OCI-LY7 (cell line): ENCODE results near the gene TLCD2. TPM values are rescaled to one million over a fixed set of nuclear protein-coding genes. Genes with fewer than 3 reads are reported as not detected.
A peak's percentile ranks its signal among the peaks of the same experiment; 100 is the strongest.

Experiments used
- Bru-seq: library from RNA; stranded (reverse); fragments of 400-500 nt; gene quantifications from one replicate; lab custom pipeline; 2021; lab: Mats Ljungman, UMichigan
- BruChase-seq, 2 experiments: library from RNA; stranded (reverse); fragments of 400-500 nt; gene quantifications; one replicate each; lab custom pipeline; 2021; lab: Mats Ljungman, UMichigan
- BruUV-seq: library from RNA; stranded (reverse); fragments of 400-500 nt; replicated peaks from 2 replicates; lab custom pipeline; 2021; lab: Mats Ljungman, UMichigan
- CTCF ChIA-PET: fragments of 300-600 bp; sonication (Branson Sonifier 250); formaldehyde crosslinking; loops from one replicate; lab custom pipeline; 2022; ENCODE audit warnings: antibody characterized with exemption; ENCODE audit not compliant: unreplicated experiment; lab: Charles Lee
- POLR2A ChIA-PET: fragments of 300-600 bp; sonication (Branson Sonifier 250); formaldehyde crosslinking; loops from one replicate; lab custom pipeline; 2022; ENCODE audit warnings: antibody characterized with exemption; lab: Charles Lee
- DNase-seq: peaks from one replicate; pipeline ENCODE4 v3.0.0-alpha.2; 2015; ENCODE audit warnings: low spot score
- H2AFZ ChIP-seq: fragments of 200-600 bp; sonication (generic), shearing (Covaris generic); 2 replicates; pipeline ENCODE4 v1.6.1; 2014; ENCODE audit warnings: mild to moderate bottlenecking, antibody characterized with exemption, low read length, moderate library complexity
- H3K27ac ChIP-seq: fragments of 200-600 bp; sonication (generic); 2 replicates; pipeline ENCODE4 v1.5.1; 2014; ENCODE audit warnings: mixed run types, low read depth, mild to moderate bottlenecking, moderate library complexity, low read length, inconsistent platforms; ENCODE audit not compliant: poor library complexity, severe bottlenecking
- H3K36me3 ChIP-seq: fragments of 200-600 bp; sonication (generic); 2 replicates; pipeline ENCODE4 v1.6.1; 2014; ENCODE audit warnings: mild to moderate bottlenecking, antibody characterized with exemption, low read length, moderate library complexity, mixed read lengths; ENCODE audit not compliant: insufficient read depth
- H3K4me1 ChIP-seq: fragments of 200-600 bp; sonication (generic); 2 replicates; pipeline ENCODE4 v1.5.1; 2014; ENCODE audit warnings: mild to moderate bottlenecking, low read length; ENCODE audit not compliant: insufficient read depth, poor library complexity, severe bottlenecking
- H3K4me2 ChIP-seq: fragments of 200-600 bp; sonication (generic); 2 replicates; pipeline ENCODE4 v1.6.1; 2014; ENCODE audit warnings: mild to moderate bottlenecking, low read length
- H3K4me3 ChIP-seq: fragments of 200-600 bp; sonication (generic); 2 replicates; pipeline ENCODE4 v1.5.1; 2014; ENCODE audit warnings: mild to moderate bottlenecking, low read depth, low read length; ENCODE audit not compliant: poor library complexity, severe bottlenecking
- H3K79me2 ChIP-seq: fragments of 200-600 bp; sonication (generic); 2 replicates; pipeline ENCODE4 v1.6.1; 2016; ENCODE audit warnings: low read depth, mild to moderate bottlenecking, low read length, moderate library complexity, mixed read lengths; ENCODE audit not compliant: insufficient read depth
- H3K9me2 ChIP-seq: fragments of 200-600 bp; sonication (generic); 2 replicates; pipeline ENCODE4 v1.6.1; 2016; ENCODE audit warnings: mild to moderate bottlenecking, low read length, mixed read lengths; ENCODE audit not compliant: insufficient read depth
- H3K9me3 ChIP-seq: fragments of 200-600 bp; sonication (generic); 2 replicates; pipeline ENCODE4 v1.6.1; 2014; ENCODE audit warnings: mild to moderate bottlenecking, mixed run types, low read length, mixed read lengths
- H4K20me1 ChIP-seq: fragments of 200-600 bp; sonication (generic); 2 replicates; pipeline ENCODE4 v1.6.1; 2014; ENCODE audit warnings: mild to moderate bottlenecking, antibody characterized with exemption, low read length, moderate library complexity, mixed read lengths; ENCODE audit not compliant: insufficient read depth
- CTCF ChIP-seq: fragments of 200-600 bp; sonication (generic); conservative IDR thresholded peaks from 2 replicates; pipeline ENCODE4 v1.5.1; 2014; ENCODE audit warnings: mild to moderate bottlenecking, antibody characterized with exemption, low read length, moderate library complexity, mixed read lengths
- EZH2phosphoT487 ChIP-seq: fragments of 200-600 bp; sonication (generic); IDR thresholded peaks from 2 replicates; pipeline ENCODE4 v1.6.1; 2018; ENCODE audit warnings: low read depth, borderline replicate concordance, mild to moderate bottlenecking, mixed run types, antibody characterized with exemption, low read length, moderate library complexity, mixed read lengths
- intact Hi-C: fragments of 100-400 bp; cut with micrococcal nuclease; formaldehyde crosslinking; loops from one replicate; pipeline ENCODE4 v1.10.0; 2022; ENCODE audit not compliant: unreplicated experiment
- long read RNA-seq: library from polyadenylated mRNA; stranded (forward); transcript quantifications from one replicate; pipeline ENCODE4 v2.0.0, GENCODE V29; 2022
- total RNA-seq, 2 experiments: library from RNA; depleted of rRNA in 1 of 2; stranded (reverse); fragments of >200 nt in 1 of 2; shearing (Covaris generic) in 1 of 2; gene quantifications; 2 replicates each; pipeline ENCODE4 v1.2.3, GENCODE V29; 2014 to 2022

Gene TLCD2
- total RNA-seq (2014; rRNA removed; shearing (Covaris generic)) (not detected in 2 replicates), total RNA-seq (2022) (not detected in 2 replicates), Bru-seq, nascent RNA (percentile 20 among the genes with signal in this experiment), BruChase-seq, experiment 1, labeled RNA remaining after a 6-hour chase (percentile 19 among the genes with signal in this experiment), BruChase-seq, experiment 2, labeled RNA remaining after a 2-hour chase (percentile 15 among the genes with signal in this experiment)
- long read RNA-seq, result 0 reads

- H3K4me2 ChIP-seq, result no peak within 1 kb of the TSS
- H3K4me3 ChIP-seq, result no peak within 1 kb of the TSS
- peaks cover 3% of the 10 kb centered on the region for H3K4me1 ChIP-seq
- intact Hi-C loops, result loop anchor here (10.0 kb wide), 1 partner anchor 145 kb away; the partner anchor contains the start of gene PITPNA
- no peaks in the 10 kb centered on the region for H4K20me1 ChIP-seq
- DNase-seq, result no peak
- ChIA-PET CTCF (no interaction called here), POLR2A (no interaction called here)
- H3K9me3 ChIP-seq, result no peaks in the 10 kb centered on the region
- no peaks in the 10 kb centered on the region for H3K36me3 ChIP-seq
- H3K27ac ChIP-seq, result no peak within 1 kb of the TSS
- no peak for TF ChIP-seq EZH2phosphoT487
- no peak for TF ChIP-seq CTCF
- no peaks in the 10 kb centered on the region for H3K79me2 ChIP-seq
- H2AFZ ChIP-seq, result no peak within 1 kb of the TSS
- no peaks in the 10 kb centered on the region for H3K9me2 ChIP-seq
- no TSS peak for BruUV-seq
Measured at GRCh38 chr17:1709971-1710806, at the start of gene TLCD2. Gene TLCD2, minus strand, starts transcription at chr17:1710377. Its CDS starts 135 bp downstream, at chr17:1710242.

GRCh38 chr17:1759529-1759928 lies 49.4 kb upstream of the TLCD2 start:
- H3K9me2 ChIP-seq, result no peaks in the 10 kb centered on the region
- POLR2A ChIA-PET, result interaction anchor here (0.6 kb wide), 1 partner anchor 63 kb away, joined by 3 read pairs; no protein-coding TSS in a partner anchor
- H3K4me1 ChIP-seq, result no peaks in the 10 kb centered on the region
- DNase-seq, result no peak
- no peaks in the 10 kb centered on the region for H3K9me3 ChIP-seq
- no peaks in the 10 kb centered on the region for H3K36me3 ChIP-seq
- no peak overlapping the region for H3K4me2 ChIP-seq
- no peaks in the 10 kb centered on the region for H4K20me1 ChIP-seq
- H3K79me2 ChIP-seq, result no peaks in the 10 kb centered on the region
- intact Hi-C loops, result no loop called here
- H3K4me3 ChIP-seq, result no peak overlapping the region
- H2AFZ ChIP-seq, result no peak overlapping the region
- no peak overlapping the region for H3K27ac ChIP-seq
- BruUV-seq, result no TSS peak
- TF ChIP-seq EZH2phosphoT487, result no peak
- no peak for TF ChIP-seq CTCF
- CTCF ChIA-PET, result no interaction called here

- no peak overlapping the region for H2AFZ ChIP-seq
Measured at GRCh38 chr17:1758807-1759206, 48.6 kb upstream of the TLCD2 start.

More at GRCh38 chr17:1758807-1759206, 48.6 kb upstream of the TLCD2 start:
- Histone ChIP-seq H3K36me3 (no peaks in the 10 kb centered on the region), H3K9me2 (no peaks in the 10 kb centered on the region), H3K4me1 (no peaks in the 10 kb centered on the region), H3K9me3 (no peaks in the 10 kb centered on the region), H3K4me3 (no peak overlapping the region), H4K20me1 (no peaks in the 10 kb centered on the region), H3K4me2 (no peak overlapping the region), H3K79me2 (no peaks in the 10 kb centered on the region), H3K27ac (no peak overlapping the region)
- ChIA-PET POLR2A (no interaction called here), CTCF (no interaction called here)
- TF ChIP-seq EZH2phosphoT487 (no peak), CTCF (no peak)
- no TSS peak for BruUV-seq
- DNase-seq, result no peak
- intact Hi-C loops, result no loop called here
